Heart left ventricle (tissue), 16 donors: ENCODE measurements around the gene LYSMD4. TPM values are rescaled to one million over a fixed set of nuclear protein-coding genes. Genes with fewer than 3 reads are reported as not detected.

Source experiments
- ATAC-seq, 4 donors: fragments of 200-7000 bp; cut with Tn5 transposase; one replicate each; pipeline ENCODE4 v1.9.1; 2020 to 2022; ENCODE audit warnings: moderate library complexity in 4 of 4, mild to moderate bottlenecking in 3 of 4, moderate number of reproducible peaks in 1 of 4
- DNase-seq, 5 donors: peaks; one replicate each; pipeline ENCODE4 v3.0.0-alpha.2; 2020
- H3K27ac ChIP-seq, 12 donors: fragments of 200-600 bp; sonication (generic) in 4 of 12; one replicate each; pipeline versions ENCODE4 v1.5.0 to v1.8.0; 2016 to 2022; ENCODE audit warnings: mild to moderate bottlenecking in 2 of 12
- H3K27me3 ChIP-seq, 9 donors: fragments of 200-600 bp; sonication (generic) in 2 of 9; one replicate each; pipeline versions ENCODE4 v1.5.1 to v1.8.0; 2016 to 2022; ENCODE audit warnings: mild to moderate bottlenecking in 3 of 9
- H3K36me3 ChIP-seq, 9 donors: fragments of 200-600 bp; sonication (generic) in 2 of 9; one replicate each; pipeline versions ENCODE4 v1.5.0 to v1.8.0; 2018 to 2022; ENCODE audit warnings: mild to moderate bottlenecking in 2 of 9
- H3K4me1 ChIP-seq, 12 donors: fragments of 200-600 bp; sonication (generic) in 4 of 12; one replicate each; pipeline versions ENCODE4 v1.5.0 to v1.8.0; 2016 to 2022; ENCODE audit warnings: mild to moderate bottlenecking in 3 of 12
- H3K4me3 ChIP-seq, 12 donors: fragments of 200-600 bp; sonication (generic) in 4 of 12; one replicate each; pipeline versions ENCODE4 v1.5.0 to v1.8.0; 2017 to 2022; ENCODE audit warnings: mild to moderate bottlenecking in 9 of 12, moderate library complexity in 4 of 12
- H3K9me3 ChIP-seq, 12 donors: fragments of 200-600 bp; sonication (generic) in 4 of 12; one replicate each; pipeline versions ENCODE4 v1.5.0 to v1.8.0; 2016 to 2022; ENCODE audit warnings: mild to moderate bottlenecking in 1 of 12
- POLR2A ChIP-seq, 2 donors: fragments of 450-650 bp; IDR thresholded peaks; one replicate each; pipeline ENCODE4 v1.6.1; 2017; ENCODE audit warnings: antibody characterized with exemption in 2 of 2, mild to moderate bottlenecking in 2 of 2, moderate library complexity in 2 of 2
- WGBS, 4 donors: extraction: QIAGEN DNeasy Blood & Tissue Kit in 2 of 4; methylation state at CpG; one replicate each; pipeline versions ENCODE4 v1.1.5 to v1.1.7; 2013 to 2018; 5-methylcytosine and 5-hydroxymethylcytosine counted together
- intact Hi-C, 10 donors: fragments of 100-400 bp; cut with DNase I; formaldehyde crosslinking; loops; one replicate each; pipeline versions ENCODE4 v1.11.1 to v1.14.2; 2022
- polyA plus RNA-seq, 2 donors: library from polyadenylated mRNA; stranded (reverse); fragments of 200-250 nt; gene quantifications; one replicate each; pipeline ENCODE4 v1.2.3, GENCODE V29; 2013
- total RNA-seq, 9 donors: library from RNA; depleted of rRNA in 2 of 9; stranded (reverse); fragments of >200 nt in 2 of 9; fragmentation: NEBNext Ultra II Directional in 3 of 9; extraction: Animal tissue kit (Norgen Biotek cat#: 25700) in 3 of 9; gene quantifications; one replicate each; pipeline versions ENCODE4 v1.1.0 to v1.2.4, GENCODE V29; 2016 to 2023
- TF ChIP-seq, protein P1 (sequence below), 12 donors: fragments of 200-600 bp; sonication (generic) in 4 of 12; IDR thresholded peaks; one replicate each; pipeline versions ENCODE4 v1.5.0 to v1.8.0; 2018 to 2022; ENCODE audit warnings: antibody characterized with exemption in 12 of 12, mild to moderate bottlenecking in 5 of 12
- donor health status: ischemic (EF 13 %, LVEDD 7.1; RV severe dilation, severe dysfunction).
- donor health status: healthy with polysubstance abuse.
- donor health status: DM: no; HTN: yes; CAD: no.
- donor health status: DM: no; HTN: no; CAD: no.
- donor health status: ischemic (EF 25% LVEDD 6.9; RV normal size, moderate dysfunction).
- donor health status: ischemic (EF 25% LVEDD 5.7; RV mildly dilated, moderate dysfunction).
- donor health status: healthy.
- donor health status: DM: yes; HTN: yes; CAD: no.
- donor health status: ischemic (EF 35%, LVEDD 5.7; RV mildly dilated, moderate dysfunction).
- donor health status: nonischemic (EF 11% LVEDD 7.7; RV severe dilation, severe dysfunction).
- donor health status: DM: yes; HTN: yes; CAD: no.
- donor health status: PGD.
- donor health status: ischemic (EF 29% LVEDD 5.4; RV normal size, mild dysfunction).
- donor health status: nonischemic (EF 23%, LVEDD 6.1; RV moderate dilation, normal function).

Gene LYSMD4
- total and polyA plus RNA-seq, 11 donors = 8.3 to 12.8 (median 10.1) TPM

GRCh38 chr15:99726333-99726732, 6.9 kb downstream of the LYSMD4 start:
- no peak for DNase-seq
- H3K4me3 ChIP-seq = no peak overlapping the region
- H3K27ac ChIP-seq = no peak overlapping the region
- H3K9me3 ChIP-seq = no peaks in the 10 kb centered on the region
- intact Hi-C loops = loop anchor here in 2 of 10 donors (5.0 to 10.0 kb wide), 2 partner anchors 439 to 452 kb away; no protein-coding TSS in a partner anchor
- TF ChIP-seq, protein P1, sequence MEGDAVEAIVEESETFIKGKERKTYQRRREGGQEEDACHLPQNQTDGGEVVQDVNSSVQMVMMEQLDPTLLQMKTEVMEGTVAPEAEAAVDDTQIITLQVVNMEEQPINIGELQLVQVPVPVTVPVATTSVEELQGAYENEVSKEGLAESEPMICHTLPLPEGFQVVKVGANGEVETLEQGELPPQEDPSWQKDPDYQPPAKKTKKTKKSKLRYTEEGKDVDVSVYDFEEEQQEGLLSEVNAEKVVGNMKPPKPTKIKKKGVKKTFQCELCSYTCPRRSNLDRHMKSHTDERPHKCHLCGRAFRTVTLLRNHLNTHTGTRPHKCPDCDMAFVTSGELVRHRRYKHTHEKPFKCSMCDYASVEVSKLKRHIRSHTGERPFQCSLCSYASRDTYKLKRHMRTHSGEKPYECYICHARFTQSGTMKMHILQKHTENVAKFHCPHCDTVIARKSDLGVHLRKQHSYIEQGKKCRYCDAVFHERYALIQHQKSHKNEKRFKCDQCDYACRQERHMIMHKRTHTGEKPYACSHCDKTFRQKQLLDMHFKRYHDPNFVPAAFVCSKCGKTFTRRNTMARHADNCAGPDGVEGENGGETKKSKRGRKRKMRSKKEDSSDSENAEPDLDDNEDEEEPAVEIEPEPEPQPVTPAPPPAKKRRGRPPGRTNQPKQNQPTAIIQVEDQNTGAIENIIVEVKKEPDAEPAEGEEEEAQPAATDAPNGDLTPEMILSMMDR (IDR thresholded peaks at IDR 0.05) = no peak
- TF ChIP-seq POLR2A (IDR thresholded peaks at IDR 0.05) = no peak
- H3K4me1 ChIP-seq = peaks cover 0 to 36% (median 11%) of the 10 kb centered on the region in 12 donors
- WGBS, 4 donors = 82 to 91% (median 88%) methylated on average over 7 of the region's 7 CpGs
- ATAC-seq = no peak
- H3K27me3 ChIP-seq = no peaks in the 10 kb centered on the region
- H3K36me3 ChIP-seq = peaks cover 0 to 27% (median 14%) of the 10 kb centered on the region in 9 donors

GRCh38 chr15:99722406-99722805, 10.8 kb downstream of the LYSMD4 start:
- WGBS, 4 donors = 95 to 98% (median 97%) methylated on average over 3 of the region's 3 CpGs
- no peak for ATAC-seq
- H3K36me3 ChIP-seq = peaks cover 0 to 17% (median 0%) of the 10 kb centered on the region in 9 donors
- no peaks in the 10 kb centered on the region for H3K27me3 ChIP-seq
- no peak for TF ChIP-seq POLR2A (IDR thresholded peaks at IDR 0.05)
- TF ChIP-seq, protein P1 (IDR thresholded peaks at IDR 0.05) = no peak
- peaks cover 0 to 39% (median 20%) of the 10 kb centered on the region in 12 donors for H3K4me1 ChIP-seq
- no peak overlapping the region for H3K27ac ChIP-seq
- no peaks in the 10 kb centered on the region for H3K9me3 ChIP-seq
- intact Hi-C loops = loop anchor here in 2 of 10 donors (5.0 to 10.0 kb wide), 2 partner anchors 440 to 448 kb away; no protein-coding TSS in a partner anchor
- no peak for DNase-seq
- H3K4me3 ChIP-seq = no peak overlapping the region

DNA sequence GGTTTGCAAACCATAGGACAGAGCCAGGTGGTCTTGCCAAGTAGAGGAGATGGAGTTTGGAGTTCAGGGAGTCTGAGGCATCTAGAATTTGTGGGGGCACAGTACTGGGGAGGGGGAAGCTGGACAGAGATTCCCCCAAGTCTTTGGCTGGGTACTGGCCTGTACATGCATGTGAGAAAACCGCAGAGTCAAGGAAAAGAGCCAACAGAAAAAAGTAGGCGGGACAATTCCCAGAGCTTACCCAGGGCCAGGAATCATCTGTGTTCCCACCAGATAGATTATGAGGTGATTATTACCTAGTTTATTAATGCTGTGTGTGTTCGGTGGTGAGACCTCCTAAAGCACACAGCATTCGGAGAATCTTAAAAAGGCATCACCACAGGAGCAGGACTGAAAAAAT, 11.3 kb downstream of the LYSMD4 start:
- 92 to 97% (median 94%) methylated on average over 4 of the region's 4 CpGs for WGBS, 4 donors
- H3K36me3 ChIP-seq = peaks cover 0 to 13% (median 0%) of the 10 kb centered on the region in 9 donors
- peaks cover 1 to 44% (median 24%) of the 10 kb centered on the region in 12 donors for H3K4me1 ChIP-seq
- H3K4me3 ChIP-seq = no peak overlapping the region
- H3K9me3 ChIP-seq = no peaks in the 10 kb centered on the region
- H3K27me3 ChIP-seq = no peaks in the 10 kb centered on the region
- intact Hi-C loops = loop anchor here in 2 of 10 donors (5.0 to 10.0 kb wide), 2 partner anchors 440 to 447 kb away; no protein-coding TSS in a partner anchor
- no peak for ATAC-seq
- no peak for TF ChIP-seq POLR2A (IDR thresholded peaks at IDR 0.05)
- no peak overlapping the region for H3K27ac ChIP-seq
- DNase-seq = no peak

GRCh38 chr15:99721104-99721778, 12.0 kb downstream of the LYSMD4 start:
- no peaks in the 10 kb centered on the region for H3K27me3 ChIP-seq
- H3K9me3 ChIP-seq = no peaks in the 10 kb centered on the region
- H3K4me3 ChIP-seq = no peak overlapping the region
- intact Hi-C loops = loop anchor here in 2 of 10 donors (5.0 to 10.0 kb wide), 2 partner anchors 439 to 446 kb away; no protein-coding TSS in a partner anchor
- 68 to 79% (median 72%) methylated on average over 3 of the region's 3 CpGs for WGBS, 4 donors
- DNase-seq = no peak
- peaks cover 8 to 50% (median 30%) of the 10 kb centered on the region in 12 donors for H3K4me1 ChIP-seq
- ATAC-seq = no peak
- peaks cover 0 to 11% (median 0%) of the 10 kb centered on the region in 9 donors for H3K36me3 ChIP-seq
- no peak overlapping the region for H3K27ac ChIP-seq
- TF ChIP-seq, protein P1 (IDR thresholded peaks at IDR 0.05) = no peak
- no peak for TF ChIP-seq POLR2A (IDR thresholded peaks at IDR 0.05)
